Measurements from ENCODE around the gene TLCD2. TPM values are rescaled to one million over a fixed set of nuclear protein-coding genes. Genes with fewer than 3 reads are reported as not detected.

Gene TLCD2
- total and polyA plus RNA-seq, 9 of the 15 experiments (the other 6 are each of a cell fraction or from before 2014, with no cell fraction given): 0.10 to 0.89 (median 0.58) TPM

GRCh38 chr17:1714980-1715802 lies 5.0 kb upstream of the TLCD2 start (continued):
- TF ChIP-seq, protein P1, sequence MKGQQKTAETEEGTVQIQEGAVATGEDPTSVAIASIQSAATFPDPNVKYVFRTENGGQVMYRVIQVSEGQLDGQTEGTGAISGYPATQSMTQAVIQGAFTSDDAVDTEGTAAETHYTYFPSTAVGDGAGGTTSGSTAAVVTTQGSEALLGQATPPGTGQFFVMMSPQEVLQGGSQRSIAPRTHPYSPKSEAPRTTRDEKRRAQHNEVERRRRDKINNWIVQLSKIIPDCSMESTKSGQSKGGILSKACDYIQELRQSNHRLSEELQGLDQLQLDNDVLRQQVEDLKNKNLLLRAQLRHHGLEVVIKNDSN (CRISPR knock-in tag; IDR thresholded peaks at IDR 0.05): no peak
- no peak for TF ChIP-seq BMI1 (IDR thresholded peaks at IDR 0.05; ENCODE audit: low read length)
- TF ChIP-seq BHLHE40 (IDR thresholded peaks at IDR 0.05; ENCODE audit: low read length): no peak
- no peak for TF ChIP-seq SRSF1 (IDR thresholded peaks at IDR 0.05; ENCODE audit: low read depth, low read length)
- no peak for TF ChIP-seq YBX1 (IDR thresholded peaks at IDR 0.05)
- TF ChIP-seq CHD7 (IDR thresholded peaks at IDR 0.05; ENCODE audit: low read depth, low read length): no peak
